AG20443 (cell line): ENCODE measurements around the gene TSHR.
"Not testable (repeated sequence)": the region's sequence is repeated elsewhere in the genome, so short reads cannot be mapped to it uniquely, and the experiment has no call there.

Source experiments
- DNase-seq: peaks from one replicate; pipeline ENCODE4 v3.0.0; 2012; ENCODE audit warnings: low spot score, mixed read lengths

TSHR gene

GRCh38 chr14:81068176-81068782 is 112.9 kb downstream of the TSHR start:
- no peak for DNase-seq

GRCh38 chr14:81070511-81070910 is 115.1 kb downstream of the TSHR start:
- DNase-seq: no peak

- DNase-seq: no peak
Observed at GRCh38 chr14:81085596-81085995, 130.2 kb downstream of the TSHR start.

- DNase-seq: no peak
Observed at GRCh38 chr14:81087230-81087629, 131.8 kb downstream of the TSHR start.

- DNase-seq: no peak
Observed at GRCh38 chr14:81091139-81091538, 135.7 kb downstream of the TSHR start.

GRCh38 chr14:81091660-81092059 is 136.2 kb downstream of the TSHR start:
- DNase-seq: no peak

- DNase-seq: no peak
Observed at GRCh38 chr14:81093651-81094050, 138.2 kb downstream of the TSHR start.

- DNase-seq: no peak
Observed at GRCh38 chr14:81095539-81095938, 140.1 kb downstream of the TSHR start.

GRCh38 chr14:81096656-81097055 is 141.2 kb downstream of the TSHR start:
- no peak for DNase-seq

GRCh38 chr14:81102217-81102616 is 146.8 kb downstream of the TSHR start:
- DNase-seq: no peak

- no peak for DNase-seq
Observed at GRCh38 chr14:81103443-81103842, 148.0 kb downstream of the TSHR start.

- DNase-seq: no peak
Observed at GRCh38 chr14:81105378-81105777, 150.0 kb downstream of the TSHR start.

GRCh38 chr14:81105961-81106360 is 150.5 kb downstream of the TSHR start:
- no peak for DNase-seq

GRCh38 chr14:81110186-81110585 is 154.8 kb downstream of the TSHR start:
- DNase-seq: no peak

GRCh38 chr14:81113176-81113575 is 157.8 kb downstream of the TSHR start:
- no peak for DNase-seq

GRCh38 chr14:81113945-81114820 is 158.8 kb downstream of the TSHR start:
- DNase-seq: not testable (repeated sequence)

- no peak for DNase-seq
Observed at GRCh38 chr14:81120501-81120900, 165.1 kb downstream of the TSHR start.

- DNase-seq: no peak
Observed at GRCh38 chr14:81122326-81122725, 166.9 kb downstream of the TSHR start.

GRCh38 chr14:81123811-81124210 is 168.4 kb downstream of the TSHR start:
- no peak for DNase-seq

- DNase-seq: no peak
Observed at GRCh38 chr14:81125536-81125935, 170.1 kb downstream of the TSHR start.

- no peak for DNase-seq
Observed at GRCh38 chr14:81127785-81128184, 172.4 kb downstream of the TSHR start.

- DNase-seq: no peak
Observed at GRCh38 chr14:81129242-81129641, 173.8 kb downstream of the TSHR start.

- no peak for DNase-seq
Observed at GRCh38 chr14:81132468-81132867, 177.0 kb downstream of the TSHR start.

- DNase-seq: no peak
Observed at GRCh38 chr14:81133400-81133799, 178.0 kb downstream of the TSHR start.
